AG08396 (cell line): ENCODE results near the gene PUSL1.

Source experiments
- DNase-seq: peaks from one replicate; pipeline ENCODE4 v3.0.0; 2012; ENCODE audit warnings: low spot score, mixed read lengths

The PUSL1 gene

DNA sequence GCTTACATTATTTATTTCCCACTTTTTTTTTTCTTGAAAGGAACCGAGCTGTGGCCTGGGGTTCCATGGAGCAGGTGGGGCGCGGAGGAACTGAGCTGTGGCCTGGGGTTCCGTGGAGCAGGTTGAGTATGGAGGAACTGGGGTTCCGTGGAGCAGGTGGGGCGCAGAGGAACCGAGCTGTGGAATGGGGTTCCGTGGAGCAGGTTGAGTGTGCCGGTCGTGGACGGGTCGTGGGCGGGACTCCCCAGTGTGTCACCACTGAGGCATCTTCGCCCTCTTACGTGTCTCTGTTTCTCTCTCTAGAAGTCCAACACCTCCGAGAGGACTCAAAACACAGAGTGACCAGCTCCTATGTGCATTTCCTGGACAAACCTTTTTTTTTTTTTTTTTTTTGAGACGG lies 29.4 kb upstream of the PUSL1 start:
- no peak for DNase-seq

DNA sequence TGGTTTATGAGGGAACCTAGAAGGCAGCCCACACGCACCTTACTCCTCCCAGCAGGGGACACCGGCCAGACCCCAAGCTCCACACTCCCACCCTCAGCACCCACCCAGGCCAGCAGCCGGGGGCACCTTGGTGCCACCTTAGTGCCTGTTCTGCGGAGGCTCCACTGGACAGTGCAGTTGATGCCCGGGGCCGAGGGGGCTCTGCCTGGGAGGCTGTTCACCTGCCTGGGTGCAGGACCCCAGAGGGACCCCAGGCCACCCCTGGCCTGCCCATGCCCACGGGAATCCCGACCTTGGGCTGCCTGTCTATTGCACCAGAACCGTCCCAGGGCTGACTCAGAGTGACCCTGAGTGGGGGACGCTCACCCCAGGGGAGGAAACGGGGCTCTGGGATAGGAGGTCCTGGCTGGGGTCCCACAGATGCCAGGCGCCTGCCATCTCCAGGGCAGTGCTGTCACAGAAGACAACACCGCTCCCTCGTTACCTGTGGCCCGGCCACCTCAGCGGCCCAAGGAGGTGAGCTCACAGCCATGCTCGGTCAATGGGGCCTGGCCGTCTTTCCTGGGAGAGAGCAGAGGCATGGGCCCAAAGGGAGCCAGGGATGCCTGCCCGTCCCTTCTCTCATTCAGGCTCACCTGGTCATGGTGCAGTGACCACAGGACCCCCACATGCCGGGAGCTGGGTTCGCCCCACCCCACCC lies 27.5 kb upstream of the PUSL1 start:
- DNase-seq: no peak

GRCh38 chr1:1281533-1282321 lies 26.7 kb upstream of the PUSL1 start:
- peak; percentile 87 for DNase-seq

- no peak for DNase-seq
Measured at GRCh38 chr1:1282998-1283397, 25.4 kb upstream of the PUSL1 start.

GRCh38 chr1:1283821-1284220 lies 24.6 kb upstream of the PUSL1 start:
- peak; percentile 68 for DNase-seq

GRCh38 chr1:1284221-1285101 lies 23.9 kb upstream of the PUSL1 start:
- no peak for DNase-seq

DNA sequence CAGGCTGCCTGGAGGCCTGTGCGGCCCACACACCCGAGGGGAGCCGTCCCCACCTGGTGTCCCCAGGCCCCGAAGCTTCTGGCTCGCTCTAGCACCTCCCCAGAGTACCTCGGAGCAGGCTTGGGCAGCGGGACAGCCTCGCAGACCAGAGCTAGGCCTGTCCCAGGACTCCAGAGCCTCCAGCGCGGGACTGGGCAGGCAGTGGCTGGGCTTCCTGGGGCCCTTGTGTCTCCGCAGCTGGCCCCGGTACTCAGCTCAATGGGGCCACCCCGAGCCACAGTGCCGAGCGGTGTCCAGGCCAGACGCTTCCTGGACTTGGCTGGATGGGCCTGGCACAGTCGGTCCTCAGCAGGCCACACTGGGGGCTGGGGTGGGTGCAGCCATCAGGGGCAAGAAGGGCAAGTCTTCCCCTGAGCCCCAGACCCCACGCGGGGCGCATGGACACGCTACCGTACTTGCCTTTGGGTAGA lies 23.3 kb upstream of the PUSL1 start:
- DNase-seq: no peak

DNA sequence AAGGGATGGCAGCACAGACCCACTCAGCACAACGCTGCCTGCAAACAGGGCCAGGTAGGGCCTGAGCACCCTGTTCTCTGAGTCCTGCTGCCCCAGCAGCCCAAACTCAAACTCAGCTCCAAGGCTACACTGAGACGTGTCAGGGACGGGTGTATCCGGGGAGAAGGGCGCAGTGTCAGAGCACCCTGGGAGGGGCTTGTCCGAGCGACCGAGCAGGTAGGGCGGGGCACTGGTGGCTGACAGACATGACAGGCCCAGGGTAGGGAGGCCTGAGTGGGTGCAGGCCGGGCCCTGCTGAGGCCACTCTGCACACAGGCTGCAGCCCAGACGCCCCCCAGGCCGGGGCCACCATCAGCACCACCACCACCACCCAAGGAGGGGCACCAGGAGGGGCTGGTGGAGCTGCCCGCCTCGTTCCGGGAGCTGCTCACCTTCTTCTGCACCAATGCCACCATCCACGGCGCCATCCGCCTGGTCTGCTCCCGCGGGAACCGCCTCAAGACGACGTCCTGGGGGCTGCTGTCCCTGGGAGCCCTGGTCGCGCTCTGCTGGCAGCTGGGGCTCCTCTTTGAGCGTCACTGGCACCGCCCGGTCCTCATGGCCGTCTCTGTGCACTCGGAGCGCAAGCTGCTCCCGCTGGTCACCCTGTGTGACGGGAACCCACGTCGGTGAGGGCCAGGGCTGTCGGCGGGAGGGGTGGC lies 22.6 kb upstream of the PUSL1 start:
- no peak for DNase-seq

GRCh38 chr1:1286313-1287261 lies 21.8 kb upstream of the PUSL1 start:
- no peak for DNase-seq

- no peak for DNase-seq
Measured at GRCh38 chr1:1287288-1288110, 20.9 kb upstream of the PUSL1 start.

- DNase-seq: peak; percentile 73
Measured at GRCh38 chr1:1290238-1290731, 18.1 kb upstream of the PUSL1 start.

- peak; percentile 39 for DNase-seq
Measured at GRCh38 chr1:1291023-1291528, 17.3 kb upstream of the PUSL1 start.

DNA sequence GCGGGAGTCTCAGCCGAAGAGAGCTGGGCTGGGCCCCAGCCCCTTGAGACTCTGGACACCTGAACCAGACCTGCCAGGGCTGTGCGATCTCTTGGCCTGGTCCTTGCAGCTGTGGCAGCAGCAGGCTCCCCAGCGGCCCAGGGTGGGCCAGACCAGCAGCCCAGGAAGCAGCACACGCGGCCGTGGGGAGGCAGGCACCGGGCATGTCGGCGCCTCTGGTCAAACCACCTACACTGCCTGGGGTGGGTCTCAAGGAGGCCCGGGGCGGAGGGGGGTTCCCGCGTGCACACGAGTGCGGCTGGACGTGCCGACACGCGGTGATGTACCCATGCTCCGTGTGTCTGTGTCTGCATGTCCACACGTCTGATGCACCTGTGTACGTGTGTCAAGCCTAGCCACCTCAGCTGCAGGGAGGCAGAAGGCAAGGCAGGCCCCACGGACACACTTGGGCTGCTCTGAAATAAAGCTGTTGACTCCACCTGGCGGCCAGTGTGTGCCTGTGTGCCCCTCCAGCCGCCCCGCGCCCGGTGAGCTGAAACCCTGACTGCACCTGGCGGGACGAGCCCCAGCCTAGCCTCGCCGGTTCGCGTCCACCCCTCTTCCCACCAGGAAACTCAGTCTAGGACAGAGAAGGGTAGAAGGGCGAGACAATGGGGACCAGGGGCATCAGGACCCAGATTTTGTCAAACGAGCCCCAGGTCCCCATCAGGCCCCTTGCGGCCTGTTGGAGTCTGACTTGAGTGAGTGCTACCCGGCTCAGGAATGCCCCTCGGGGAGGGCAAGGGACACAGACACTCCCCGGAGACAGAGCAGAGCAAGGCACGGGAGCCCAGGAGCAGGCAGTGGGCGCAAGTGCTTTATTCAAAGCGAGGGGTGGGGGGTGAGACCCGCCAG lies 16.6 kb upstream of the PUSL1 start:
- peak; percentile 73 for DNase-seq

DNA sequence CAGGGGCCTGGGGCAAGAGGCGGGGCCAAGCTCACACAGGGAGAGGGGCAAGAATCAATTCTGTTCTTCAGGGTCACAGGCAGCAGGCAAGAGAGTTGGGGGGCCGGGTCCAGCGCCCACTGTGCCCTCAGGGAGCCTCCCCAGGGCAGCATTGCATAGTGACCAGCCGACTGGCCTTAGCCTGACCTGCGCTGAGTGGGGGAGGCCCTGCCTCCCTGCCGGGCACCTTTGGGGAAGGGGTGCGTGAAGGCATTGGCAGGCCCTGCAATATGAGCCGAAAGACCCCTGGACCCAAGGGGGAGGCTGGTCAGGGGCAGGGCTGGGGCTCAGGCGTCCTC lies 16.0 kb upstream of the PUSL1 start:
- DNase-seq: peak; percentile 27

GRCh38 chr1:1292851-1293250 lies 15.5 kb upstream of the PUSL1 start:
- peak; percentile 31 for DNase-seq

DNA sequence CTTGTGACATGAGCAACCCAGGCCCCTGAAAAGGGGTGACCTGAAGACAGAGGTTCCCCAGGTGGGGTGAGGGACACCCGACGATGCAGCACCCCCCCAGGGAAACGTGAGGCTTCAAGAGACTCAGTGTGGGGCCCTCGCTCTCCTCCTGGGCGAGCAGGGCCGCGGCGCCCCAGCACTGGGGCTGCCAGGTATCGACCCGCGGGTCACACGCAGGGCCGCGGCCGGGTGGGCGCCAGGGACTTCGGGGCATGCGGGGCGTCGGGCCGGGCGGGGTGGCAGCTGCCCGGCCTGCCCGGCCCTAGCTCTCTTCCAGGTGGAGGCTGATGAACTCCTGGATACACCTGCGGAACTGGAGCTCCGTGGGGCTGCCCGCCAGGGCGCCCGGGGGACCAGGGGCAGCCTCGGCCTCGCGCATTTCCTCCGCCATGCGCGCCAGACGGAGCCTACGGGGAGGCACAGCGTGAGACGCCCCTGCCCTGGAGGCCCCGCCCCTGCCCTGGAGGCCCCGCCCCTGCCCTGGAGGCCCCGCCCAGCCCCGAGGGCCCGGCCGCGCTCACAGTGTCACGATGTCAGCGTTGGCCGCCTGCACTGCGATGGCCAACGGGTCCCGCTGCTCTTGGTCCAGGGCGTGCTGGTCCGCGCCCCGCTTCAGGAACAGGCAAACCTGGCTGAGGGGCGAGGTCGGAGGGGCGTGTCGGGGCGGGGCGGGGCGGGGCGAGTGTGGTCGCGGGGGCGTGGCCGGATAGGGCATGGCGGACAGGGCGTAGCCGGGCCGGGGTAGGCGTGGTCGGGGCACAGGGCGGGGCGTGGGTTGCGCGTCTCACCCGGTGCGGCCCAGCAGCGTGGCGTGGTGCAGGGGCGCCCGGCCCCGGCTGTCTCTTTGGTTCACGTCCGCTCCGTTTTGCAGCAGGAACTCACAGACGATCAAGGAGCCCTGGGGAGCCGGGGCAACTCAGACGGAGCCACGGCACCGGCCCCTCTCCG lies 14.8 kb upstream of the PUSL1 start:
- peak; percentile 45 for DNase-seq

- no peak for DNase-seq
Measured at GRCh38 chr1:1294250-1294890, 14.0 kb upstream of the PUSL1 start.
